ENCODE results near the gene MUC12. TPM values are rescaled to one million over a fixed set of nuclear protein-coding genes. Genes with fewer than 3 reads are reported as not detected.
A peak's percentile ranks its signal among the peaks of the same experiment; 100 is the strongest.

Gene MUC12
- total and polyA plus RNA-seq, 2 of the 8 experiments (the other 6 are each of a cell fraction or from before 2014, with no cell fraction given), result 7.7 to 16.2 TPM

GRCh38 chr7:101031082-101031481 lies 61.7 kb downstream of the MUC12 start:
- no peaks in the 10 kb centered on the region for H3K4me1 ChIP-seq (replicated peaks in 1 of 4; ENCODE audit: control insufficient read depth in 3 of 4, insufficient read depth in 4 of 4, low read length in 3 of 4)
- H3K18ac ChIP-seq (ENCODE audit: extremely low read depth, low read length), result no peak overlapping the region
- H4K20me1 ChIP-seq (replicated peaks in 1 of 2; ENCODE audit: control insufficient read depth in 1 of 2, insufficient read depth in 2 of 2, low read length in 2 of 2), result no peaks in the 10 kb centered on the region
- H3K9ac ChIP-seq (replicated peaks in 1 of 4; ENCODE audit: extremely low read depth in 1 of 4, low read depth in 3 of 4, low read length in 3 of 4), result no peak overlapping the region
- no peak overlapping the region for H4K8ac ChIP-seq (ENCODE audit: extremely low read depth, insufficient read depth, low read length)
- no peaks in the 10 kb centered on the region for H3K79me2 ChIP-seq (ENCODE audit: control insufficient read depth in 1 of 2, insufficient read depth in 2 of 2, low read length in 2 of 2)
- H3K36me3 ChIP-seq (ENCODE audit: control insufficient read depth in 2 of 4, insufficient read depth in 4 of 4, low read length in 3 of 4), result no peaks in the 10 kb centered on the region
- no peak overlapping the region for H2BK5ac ChIP-seq (ENCODE audit: low read depth, low read length)
- DNase-seq (ENCODE audit: low read depth in 1 of 2, low spot score in 2 of 2), result peak in 1 of 2 experiments; percentile 59
- WGBS, 2 experiments (ENCODE audit: extremely low coverage in 1 of 2, insufficient coverage in 1 of 2, insufficient read length in 1 of 2, insufficient replicate concordance in 2 of 2, low coverage in 1 of 2, low lambda C conversion rate in 2 of 2, missing lambda C conversion rate in 1 of 2), result 21% methylated on average over 7 of the region's 7 CpGs; no CpG with 5 or more reads in 1 of the 2 experiments
- FAIRE-seq, result no peak
- H2BK120ac ChIP-seq (replicated peaks; ENCODE audit: low read depth, low read length), result no peak overlapping the region
- H3K4ac ChIP-seq (replicated peaks; ENCODE audit: insufficient read length, low read depth, low read length), result no peak overlapping the region
- H3K4me2 ChIP-seq (ENCODE audit: insufficient read depth in 1 of 2, low read depth in 2 of 2, low read length in 2 of 2), result no peak overlapping the region
- H3K27me3 ChIP-seq (replicated peaks in 1 of 4; ENCODE audit: control insufficient read depth in 3 of 4, extremely low read depth in 1 of 4, insufficient read depth in 3 of 4, low read length in 3 of 4), result no peaks in the 10 kb centered on the region; a peak in 3 of 7 replicates
- H2AK5ac ChIP-seq (ENCODE audit: low read depth, low read length), result no peak overlapping the region
- CTCF ChIA-PET (ENCODE audit: partially characterized antibody), result interaction anchor here (1.0 to 3.1 kb wide), 13 partner anchors 12 to 162 kb away, joined by 3 to 16 read pairs (median 4); partner anchors contain the start of gene MUC17
- H2AFZ ChIP-seq (ENCODE audit: low read length), result no peak overlapping the region
- POLR2A ChIA-PET (ENCODE audit: partially characterized antibody), result interaction anchor here (1.2 kb wide), 1 partner anchor 13 kb away, joined by 4 read pairs; no protein-coding TSS in a partner anchor
- no peak overlapping the region for H4K5ac ChIP-seq (ENCODE audit: insufficient read length, low read depth, low read length)
- H4K91ac ChIP-seq (replicated peaks; ENCODE audit: insufficient read length, low read length), result no peak overlapping the region
- H3K9me3 ChIP-seq (ENCODE audit: insufficient read depth in 2 of 2, low read depth in 1 of 2, low read length in 1 of 2), result peaks cover 0 to 3% of the 10 kb centered on the region in 2 experiments; a peak in 1 of 4 replicates
- no peak overlapping the region for H2BK20ac ChIP-seq (ENCODE audit: low read length)
- no peak overlapping the region for H2BK12ac ChIP-seq (ENCODE audit: low read depth, low read length)
- H3K79me1 ChIP-seq (ENCODE audit: low read depth, low read length), result no peaks in the 10 kb centered on the region
- H3K56ac ChIP-seq (replicated peaks; ENCODE audit: insufficient read length, low read depth, low read length), result no peak overlapping the region
- no peak overlapping the region for H2BK15ac ChIP-seq (ENCODE audit: low read length)
- no peak overlapping the region for H3K14ac ChIP-seq (ENCODE audit: insufficient read length)
- no peak overlapping the region for H3K23ac ChIP-seq (ENCODE audit: insufficient read length)
- H3K4me3 ChIP-seq (ENCODE audit: extremely low read depth in 1 of 4, insufficient read depth in 2 of 4, low read depth in 3 of 4, low read length in 4 of 4), result no peak overlapping the region
- no peak overlapping the region for H3K27ac ChIP-seq (ENCODE audit: low read depth, low read length)
- H3K23me2 ChIP-seq (ENCODE audit: low read depth, low read length), result no peaks in the 10 kb centered on the region
- TF ChIP-seq SP1 (IDR thresholded peaks at IDR 0.05; ENCODE audit: low read depth, low read length), result no peak
- TF ChIP-seq RAD21 (IDR thresholded peaks at IDR 0.05 in 1 of 2, conservative IDR thresholded peaks at IDR 0.05 in 1 of 2; ENCODE audit: low read depth in 2 of 2, low read length in 2 of 2), result peak; percentile 84 to 87
- TF ChIP-seq YY1 (IDR thresholded peaks at IDR 0.05; ENCODE audit: low read depth, low read length), result peak; percentile 47; the same call in 1 of the 2 replicates
- TF ChIP-seq CBX8 (IDR thresholded peaks at IDR 0.05; ENCODE audit: borderline replicate concordance, low read depth, low read length), result no peak
- no peak for TF ChIP-seq BACH1 (IDR thresholded peaks at IDR 0.05; ENCODE audit: low read length)
- no peak for TF ChIP-seq CREB1 (IDR thresholded peaks at IDR 0.05)
- TF ChIP-seq CTCF (IDR thresholded peaks at IDR 0.05; ENCODE audit: control extremely low read depth in 1 of 3, insufficient read depth in 1 of 3, low read depth in 1 of 3, low read length in 3 of 3), result peak; percentile 72 to 80 (median 75)
- TF ChIP-seq NANOG (IDR thresholded peaks at IDR 0.05; ENCODE audit: insufficient read depth, low read depth, low read length, poor library complexity, severe bottlenecking), result no peak
- no peak for TF ChIP-seq GTF2F1 (IDR thresholded peaks at IDR 0.05; ENCODE audit: borderline replicate concordance, low read depth, low read length)
- no peak for TF ChIP-seq FOSL1 (IDR thresholded peaks at IDR 0.05; ENCODE audit: insufficient read depth, low read depth, low read length)
- TF ChIP-seq TAF7 (optimal IDR thresholded peaks at IDR 0.05; ENCODE audit: borderline replicate concordance, low read depth, low read length), result no peak
